Activated CD4-positive, CD25-positive, alpha-beta regulatory T cell treated with anti-CD3 and anti-CD28 coated beads, Interleukin-2, amount 50 U/mL, for 24 hours (primary cell): Measurements from ENCODE around the gene RPRD1A.
"Not testable (repeated sequence)": the region's sequence is repeated elsewhere in the genome, so short reads cannot be mapped to it uniquely, and the experiment has no call there.

ENCODE experiments used
- ATAC-seq, 2 donors: fragments of 150-1000 bp; cut with Tn5 transposase; one replicate each; pipeline ENCODE4 v1.10.0; 2021; ENCODE audit warnings: mild to moderate bottlenecking in 1 of 2, moderate library complexity in 1 of 2

RPRD1A gene

GRCh38 chr18:36067055-36067957 is at the start of gene RPRD1A:
Gene RPRD1A (minus strand): TSS chr18:36067559. CDS start chr18:36067404, 155 bp downstream.
- peak; percentile 89 to 93 for ATAC-seq

- ATAC-seq = not testable (repeated sequence)
These were observed 49.4 kb upstream of the RPRD1A start for GRCh38 chr18:36116771-36117170.

GRCh38 chr18:36114738-36115137 is 47.4 kb upstream of the RPRD1A start:
- ATAC-seq = no peak

- ATAC-seq = no peak
These were observed 46.9 kb upstream of the RPRD1A start for GRCh38 chr18:36114251-36114650.

- ATAC-seq = no peak
These were observed 44.9 kb upstream of the RPRD1A start for GRCh38 chr18:36112302-36112701.

GRCh38 chr18:36109737-36110136 is 42.4 kb upstream of the RPRD1A start:
- ATAC-seq = no peak

GRCh38 chr18:36108601-36109000 is 41.2 kb upstream of the RPRD1A start:
- ATAC-seq = no peak

- no peak for ATAC-seq
These were observed 40.8 kb upstream of the RPRD1A start for GRCh38 chr18:36108196-36108595.

GRCh38 chr18:36107477-36107876 is 40.1 kb upstream of the RPRD1A start:
- ATAC-seq = no peak

- ATAC-seq = no peak
These were observed 37.4 kb upstream of the RPRD1A start for GRCh38 chr18:36104749-36105148.

GRCh38 chr18:36101943-36102342 is 34.6 kb upstream of the RPRD1A start:
- no peak for ATAC-seq

GRCh38 chr18:36099311-36099710 is 32.0 kb upstream of the RPRD1A start:
- no peak for ATAC-seq

- no peak for ATAC-seq
These were observed 29.6 kb upstream of the RPRD1A start for GRCh38 chr18:36096955-36097354.

GRCh38 chr18:36095936-36096519 is 28.7 kb upstream of the RPRD1A start:
- no peak for ATAC-seq

- no peak for ATAC-seq
These were observed 27.1 kb upstream of the RPRD1A start for GRCh38 chr18:36094431-36094830.

GRCh38 chr18:36092116-36092515 is 24.8 kb upstream of the RPRD1A start:
- ATAC-seq = not testable (repeated sequence)

- no peak for ATAC-seq
These were observed 21.6 kb upstream of the RPRD1A start for GRCh38 chr18:36089001-36089400.

- no peak for ATAC-seq
These were observed 20.9 kb upstream of the RPRD1A start for GRCh38 chr18:36088256-36088655.

- ATAC-seq = no peak
These were observed 18.8 kb upstream of the RPRD1A start for GRCh38 chr18:36086186-36086585.

- ATAC-seq = no peak
These were observed 17.8 kb upstream of the RPRD1A start for GRCh38 chr18:36085195-36085594.

GRCh38 chr18:36083729-36084128 is 16.4 kb upstream of the RPRD1A start:
- no peak for ATAC-seq

- not testable (repeated sequence) for ATAC-seq
These were observed 13.8 kb upstream of the RPRD1A start for GRCh38 chr18:36081118-36081517.

- no peak for ATAC-seq
These were observed 11.6 kb upstream of the RPRD1A start for GRCh38 chr18:36078751-36079529.
